Measurements from ENCODE around the gene PREX1. TPM values are rescaled to one million over a fixed set of nuclear protein-coding genes. Genes with fewer than 3 reads are reported as not detected.

Gene PREX1
- total and polyA plus RNA-seq, 8 donors = 5.2 to 25.2 (median 16.6) TPM

- intact Hi-C loops (cut with DNase I; ENCODE audit: low total_unique reads) = no loop called here
- H3K36me3 ChIP-seq = peaks cover 22 to 97% (median 90%) of the 10 kb centered on the region in 4 donors
Observed at GRCh38 chr20:48644286-48644828, 183.4 kb downstream of the PREX1 start.

GRCh38 chr20:48642105-48642880, 185.5 kb downstream of the PREX1 start:
- TF ChIP-seq POLR2A (IDR thresholded peaks at IDR 0.05) (no peak), POLR2AphosphoS5 (IDR thresholded peaks at IDR 0.05) (no peak), EP300 (IDR thresholded peaks at IDR 0.05) (no peak), CTCF (IDR thresholded peaks at IDR 0.05) (no peak)
- intact Hi-C loops (cut with DNase I; ENCODE audit: low total_unique reads) = no loop called here
- Histone ChIP-seq H3K4me3 (no peak overlapping the region), H3K27me3 (no peaks in the 10 kb centered on the region), H3K27ac (no peak overlapping the region), H3K9me3 (no peaks in the 10 kb centered on the region), H3K36me3 (peaks cover 30 to 97% (median 91%) of the 10 kb centered on the region in 4 donors), H3K4me1 (no peaks in the 10 kb centered on the region)
- 88 to 96% (median 93%) methylated on average over 9 to 11 of the region's 11 CpGs for WGBS, 5 donors
- no peak for DNase-seq

More at GRCh38 chr20:48644286-48644828, 183.4 kb downstream of the PREX1 start:
- TF ChIP-seq POLR2AphosphoS5 (IDR thresholded peaks at IDR 0.05) (no peak), CTCF (IDR thresholded peaks at IDR 0.05) (no peak), EP300 (IDR thresholded peaks at IDR 0.05) (no peak), POLR2A (IDR thresholded peaks at IDR 0.05) (no peak)
- no peak overlapping the region for H3K27ac ChIP-seq
- no peaks in the 10 kb centered on the region for H3K27me3 ChIP-seq
- 84 to 93% (median 88%) methylated on average over 11 to 15 of the region's 15 CpGs for WGBS, 5 donors
- no peaks in the 10 kb centered on the region for H3K4me1 ChIP-seq
- no peaks in the 10 kb centered on the region for H3K9me3 ChIP-seq
- DNase-seq = no peak
- H3K4me3 ChIP-seq = no peak overlapping the region

GRCh38 chr20:48640871-48641270, 186.9 kb downstream of the PREX1 start:
- WGBS, 5 donors = 92 to 96% (median 95%) methylated on average over 2 of the region's 2 CpGs
- no peaks in the 10 kb centered on the region for H3K9me3 ChIP-seq
- H3K27ac ChIP-seq = no peak overlapping the region
- intact Hi-C loops (cut with DNase I; ENCODE audit: low total_unique reads) = no loop called here
- H3K4me3 ChIP-seq = no peak overlapping the region
- no peaks in the 10 kb centered on the region for H3K27me3 ChIP-seq
- TF ChIP-seq POLR2AphosphoS5 (IDR thresholded peaks at IDR 0.05) (no peak), POLR2A (IDR thresholded peaks at IDR 0.05) (no peak), CTCF (IDR thresholded peaks at IDR 0.05) (no peak), EP300 (IDR thresholded peaks at IDR 0.05) (no peak)
- no peaks in the 10 kb centered on the region for H3K4me1 ChIP-seq
- H3K36me3 ChIP-seq = peaks cover 21 to 97% (median 93%) of the 10 kb centered on the region in 4 donors
- DNase-seq = no peak

GRCh38 chr20:48639899-48640298, 187.9 kb downstream of the PREX1 start:
- no peak for DNase-seq
- Histone ChIP-seq H3K4me1 (no peaks in the 10 kb centered on the region), H3K4me3 (no peak overlapping the region), H3K36me3 (peaks cover 20 to 95% (median 88%) of the 10 kb centered on the region in 4 donors), H3K9me3 (no peaks in the 10 kb centered on the region), H3K27me3 (no peaks in the 10 kb centered on the region), H3K27ac (no peak overlapping the region)
- WGBS, 5 donors = 79 to 88% (median 82%) methylated on average over 5 of the region's 5 CpGs
- TF ChIP-seq EP300 (IDR thresholded peaks at IDR 0.05) (no peak), CTCF (IDR thresholded peaks at IDR 0.05) (no peak), POLR2AphosphoS5 (IDR thresholded peaks at IDR 0.05) (no peak), POLR2A (IDR thresholded peaks at IDR 0.05) (no peak)
- intact Hi-C loops (cut with DNase I; ENCODE audit: low total_unique reads) = no loop called here
